Uterus (tissue), 2 donors: ENCODE data around the gene SARDH.

Experiments
- POLR2A ChIP-seq, 2 donors: fragments of 450-650 bp; IDR thresholded peaks; one replicate each; pipeline ENCODE4 v1.6.1; 2016; ENCODE audit warnings: antibody characterized with exemption in 2 of 2, mild to moderate bottlenecking in 1 of 2, moderate library complexity in 1 of 2
- TF ChIP-seq, protein P1 (sequence below), 4 experiments: fragments of 200-600 bp in 2 of 4; fragments of 450-650 bp in 2 of 4; sonication (generic) in 2 of 4; IDR thresholded peaks; one replicate each; pipeline ENCODE4 v1.5.1; 2016 to 2019; ENCODE audit warnings: antibody characterized with exemption in 4 of 4, mild to moderate bottlenecking in 2 of 4, moderate library complexity in 1 of 4

DNA sequence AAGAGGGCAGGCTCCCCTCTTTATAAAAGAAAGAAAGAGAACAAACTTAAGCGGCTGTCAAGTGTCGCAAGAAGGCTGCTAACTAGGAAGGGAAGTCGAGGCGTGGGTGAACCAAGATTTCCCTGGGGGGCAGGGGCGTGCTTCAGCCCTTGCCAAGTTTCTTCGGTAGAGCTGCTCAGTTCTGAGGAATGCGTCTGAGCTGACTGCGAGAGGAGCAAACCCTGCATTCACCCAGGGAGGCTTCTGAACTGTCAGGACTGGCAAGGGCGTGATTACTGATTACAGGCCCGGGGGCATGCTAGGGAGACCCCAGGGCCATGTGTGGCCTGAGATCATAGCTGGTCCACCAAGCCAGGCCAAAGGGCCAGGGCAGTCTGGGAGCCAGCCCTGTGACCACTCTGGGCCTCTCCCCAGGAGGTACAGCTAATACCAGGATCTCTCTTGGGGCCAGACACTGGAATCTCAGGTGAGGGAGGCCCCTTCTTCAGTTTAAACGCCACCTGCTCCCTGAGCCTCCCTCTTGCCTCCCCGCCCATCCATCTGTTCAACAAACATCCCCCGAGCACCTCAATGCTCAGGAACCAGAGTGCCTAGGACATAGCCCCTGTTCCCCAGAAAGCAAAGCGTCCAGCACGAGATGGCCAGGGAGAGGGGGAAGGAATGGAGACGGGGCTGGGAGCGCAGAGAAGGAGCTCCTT, 30.9 kb downstream of the SARDH start:
- TF ChIP-seq, protein P1, sequence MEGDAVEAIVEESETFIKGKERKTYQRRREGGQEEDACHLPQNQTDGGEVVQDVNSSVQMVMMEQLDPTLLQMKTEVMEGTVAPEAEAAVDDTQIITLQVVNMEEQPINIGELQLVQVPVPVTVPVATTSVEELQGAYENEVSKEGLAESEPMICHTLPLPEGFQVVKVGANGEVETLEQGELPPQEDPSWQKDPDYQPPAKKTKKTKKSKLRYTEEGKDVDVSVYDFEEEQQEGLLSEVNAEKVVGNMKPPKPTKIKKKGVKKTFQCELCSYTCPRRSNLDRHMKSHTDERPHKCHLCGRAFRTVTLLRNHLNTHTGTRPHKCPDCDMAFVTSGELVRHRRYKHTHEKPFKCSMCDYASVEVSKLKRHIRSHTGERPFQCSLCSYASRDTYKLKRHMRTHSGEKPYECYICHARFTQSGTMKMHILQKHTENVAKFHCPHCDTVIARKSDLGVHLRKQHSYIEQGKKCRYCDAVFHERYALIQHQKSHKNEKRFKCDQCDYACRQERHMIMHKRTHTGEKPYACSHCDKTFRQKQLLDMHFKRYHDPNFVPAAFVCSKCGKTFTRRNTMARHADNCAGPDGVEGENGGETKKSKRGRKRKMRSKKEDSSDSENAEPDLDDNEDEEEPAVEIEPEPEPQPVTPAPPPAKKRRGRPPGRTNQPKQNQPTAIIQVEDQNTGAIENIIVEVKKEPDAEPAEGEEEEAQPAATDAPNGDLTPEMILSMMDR (IDR thresholded peaks at IDR 0.05) = no peak
- no peak for TF ChIP-seq POLR2A (IDR thresholded peaks at IDR 0.05)
